ENCODE data around the gene PRKRA. TPM values are rescaled to one million over a fixed set of nuclear protein-coding genes. Genes with fewer than 3 reads are reported as not detected.

Gene PRKRA
- total and polyA plus RNA-seq, 2 experiments from 2014 or later = 50.0 to 64.3 TPM

- in situ Hi-C loops (cut with MboI) = no loop called here
- 0 out of 2 replicates have a peak, but pooled peaks cover 3% of the 10 kb centered on the region for H3F3A ChIP-seq (ENCODE audit: insufficient read depth)
- no peaks in the 10 kb centered on the region for H4K20me1 ChIP-seq (ENCODE audit: insufficient read depth)
- no peak overlapping the region for H2AFZ ChIP-seq
- no peak for TF ChIP-seq EZH2phosphoT487 (IDR thresholded peaks at IDR 0.05; ENCODE audit: insufficient read depth, low read depth)
- no peak for TF ChIP-seq EZH2 (IDR thresholded peaks at IDR 0.05; ENCODE audit: insufficient read depth, poor library complexity, severe bottlenecking)
- no peak for DNase-seq
- H3K4me1 ChIP-seq (ENCODE audit: insufficient read depth) = no peaks in the 10 kb centered on the region
- no peaks in the 10 kb centered on the region for H3K27me3 ChIP-seq (replicated peaks; ENCODE audit: insufficient read depth)
- no peak overlapping the region for H3K4me3 ChIP-seq
- no peaks in the 10 kb centered on the region for H3K9me2 ChIP-seq (ENCODE audit: insufficient read depth)
- no peaks in the 10 kb centered on the region for H3K36me3 ChIP-seq (ENCODE audit: low read depth)
- H3K27ac ChIP-seq = no peak overlapping the region
- no peak overlapping the region for H3K9ac ChIP-seq
- H3K9me3 ChIP-seq (ENCODE audit: low read depth) = no peaks in the 10 kb centered on the region
- H3K4me2 ChIP-seq (ENCODE audit: unreplicated experiment) = no peak overlapping the region
- H3K79me2 ChIP-seq (ENCODE audit: insufficient read depth) = no peaks in the 10 kb centered on the region
Observed at GRCh38 chr2:178394859-178395258, 56.1 kb downstream of the PRKRA start.

- H3K79me2 ChIP-seq (ENCODE audit: insufficient read depth) = no peaks in the 10 kb centered on the region
- in situ Hi-C loops (cut with MboI) = no loop called here
- H3K4me2 ChIP-seq (ENCODE audit: unreplicated experiment) = no peak overlapping the region
- TF ChIP-seq EZH2 (IDR thresholded peaks at IDR 0.05; ENCODE audit: insufficient read depth, poor library complexity, severe bottlenecking) (no peak), EZH2phosphoT487 (IDR thresholded peaks at IDR 0.05; ENCODE audit: insufficient read depth, low read depth) (no peak)
- H3K27ac ChIP-seq = no peak overlapping the region
- H3K4me3 ChIP-seq = no peak overlapping the region
- H3K27me3 ChIP-seq (replicated peaks; ENCODE audit: insufficient read depth) = no peaks in the 10 kb centered on the region
- H2AFZ ChIP-seq = no peak overlapping the region
- no peaks in the 10 kb centered on the region for H3K9me3 ChIP-seq (ENCODE audit: low read depth)
- H3K9ac ChIP-seq = no peak overlapping the region
- H3F3A ChIP-seq (ENCODE audit: insufficient read depth) = 0 out of 2 replicates have a peak, but pooled peaks cover 3% of the 10 kb centered on the region
- H3K4me1 ChIP-seq (ENCODE audit: insufficient read depth) = no peaks in the 10 kb centered on the region
- no peaks in the 10 kb centered on the region for H4K20me1 ChIP-seq (ENCODE audit: insufficient read depth)
- WGBS, 2 experiments (ENCODE audit: low coverage in 1 of 2, low lambda C conversion rate in 2 of 2, missing lambda C conversion rate in 2 of 2) = 79% methylated on average over 3 of the region's 3 CpGs
- no peaks in the 10 kb centered on the region for H3K36me3 ChIP-seq (ENCODE audit: low read depth)
- no peaks in the 10 kb centered on the region for H3K9me2 ChIP-seq (ENCODE audit: insufficient read depth)
- peak; percentile 70 for DNase-seq
Observed at GRCh38 chr2:178392215-178392614, 58.8 kb downstream of the PRKRA start.

GRCh38 chr2:178391701-178392100 lies 59.3 kb downstream of the PRKRA start:
- H2AFZ ChIP-seq = no peak overlapping the region
- no peaks in the 10 kb centered on the region for H3K79me2 ChIP-seq (ENCODE audit: insufficient read depth)
- no peak overlapping the region for H3K9ac ChIP-seq
- no peaks in the 10 kb centered on the region for H3K4me1 ChIP-seq (ENCODE audit: insufficient read depth)
- H3K27ac ChIP-seq = no peak overlapping the region
- no peak overlapping the region for H3K4me2 ChIP-seq (ENCODE audit: unreplicated experiment)
- DNase-seq = no peak
- no peaks in the 10 kb centered on the region for H3K27me3 ChIP-seq (replicated peaks; ENCODE audit: insufficient read depth)
- H3K9me3 ChIP-seq (ENCODE audit: low read depth) = no peaks in the 10 kb centered on the region
- WGBS, 2 experiments (ENCODE audit: low coverage in 1 of 2, low lambda C conversion rate in 2 of 2, missing lambda C conversion rate in 2 of 2) = 91 to 96% methylated on average over 4 of the region's 4 CpGs
- 0 out of 2 replicates have a peak, but pooled peaks cover 3% of the 10 kb centered on the region for H3F3A ChIP-seq (ENCODE audit: insufficient read depth)
- H3K4me3 ChIP-seq = no peak overlapping the region
- H3K9me2 ChIP-seq (ENCODE audit: insufficient read depth) = no peaks in the 10 kb centered on the region
- no peaks in the 10 kb centered on the region for H4K20me1 ChIP-seq (ENCODE audit: insufficient read depth)
- in situ Hi-C loops (cut with MboI) = no loop called here
- TF ChIP-seq EZH2 (IDR thresholded peaks at IDR 0.05; ENCODE audit: insufficient read depth, poor library complexity, severe bottlenecking) (no peak), EZH2phosphoT487 (IDR thresholded peaks at IDR 0.05; ENCODE audit: insufficient read depth, low read depth) (no peak)
- no peaks in the 10 kb centered on the region for H3K36me3 ChIP-seq (ENCODE audit: low read depth)

- Histone ChIP-seq H3K27ac (no peak overlapping the region), H3K4me3 (no peak overlapping the region), H3K9ac (no peak overlapping the region), H4K20me1 (ENCODE audit: insufficient read depth) (no peaks in the 10 kb centered on the region), H3F3A (ENCODE audit: insufficient read depth) (no peaks in the 10 kb centered on the region), H3K4me1 (ENCODE audit: insufficient read depth) (no peaks in the 10 kb centered on the region), H3K36me3 (ENCODE audit: low read depth) (peaks cover 3% of the 10 kb centered on the region; the same call in 1 of the 2 replicates), H3K9me2 (ENCODE audit: insufficient read depth) (no peaks in the 10 kb centered on the region), H3K79me2 (ENCODE audit: insufficient read depth) (no peaks in the 10 kb centered on the region), H2AFZ (no peak overlapping the region), H3K27me3 (replicated peaks; ENCODE audit: insufficient read depth) (no peaks in the 10 kb centered on the region), H3K9me3 (ENCODE audit: low read depth) (no peaks in the 10 kb centered on the region), H3K4me2 (ENCODE audit: unreplicated experiment) (no peak overlapping the region)
- TF ChIP-seq EZH2phosphoT487 (IDR thresholded peaks at IDR 0.05; ENCODE audit: insufficient read depth, low read depth) = no peak
- no peak for TF ChIP-seq EZH2 (IDR thresholded peaks at IDR 0.05; ENCODE audit: insufficient read depth, poor library complexity, severe bottlenecking)
- WGBS, 2 experiments (ENCODE audit: low coverage in 1 of 2, low lambda C conversion rate in 2 of 2, missing lambda C conversion rate in 2 of 2) = 91% methylated on average over 7 of the region's 7 CpGs
- in situ Hi-C loops (cut with MboI) = no loop called here
- DNase-seq = no peak
Observed at GRCh38 chr2:178388287-178388686, 62.7 kb downstream of the PRKRA start.

Measured in GM23248 (cell line).